ENCODE measurements around the gene CHADL. TPM values are rescaled to one million over a fixed set of nuclear protein-coding genes. Genes with fewer than 3 reads are reported as not detected.

CHADL gene
- total and polyA plus RNA-seq, 12 donors: 4.5 to 46.6 (median 10.6) TPM

DNA sequence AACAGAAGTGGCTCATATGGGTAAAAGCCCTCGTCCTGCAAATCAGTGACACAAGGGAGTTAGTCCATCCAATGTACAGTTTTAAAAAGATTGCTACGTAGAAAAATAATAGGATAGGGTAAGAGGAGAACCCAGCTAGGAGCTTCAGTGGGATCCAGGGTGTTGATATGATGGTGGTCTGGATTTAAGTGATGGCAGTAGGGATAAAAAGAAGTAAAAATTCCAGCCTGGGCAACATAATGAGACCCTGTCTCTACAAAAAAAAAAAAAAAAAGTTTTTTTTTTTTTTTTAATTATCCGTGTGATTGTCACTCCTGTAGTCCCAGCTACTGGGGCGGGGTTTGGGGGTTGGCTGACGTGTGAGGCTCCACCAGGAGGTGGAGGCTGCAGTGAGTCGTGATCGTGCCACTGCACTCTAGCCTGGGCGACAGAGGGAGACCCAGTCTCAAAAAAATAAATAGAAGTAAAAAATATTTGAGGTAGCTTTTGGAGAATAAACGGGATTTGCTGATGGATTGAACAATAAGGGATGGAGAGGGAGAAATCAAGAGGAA lies 42.6 kb downstream of the CHADL start:
- Histone ChIP-seq H3K27me3 (no peaks in the 10 kb centered on the region), H3K9me3 (no peaks in the 10 kb centered on the region), H3K4me1 (peaks cover 5 to 19% (median 17%) of the 10 kb centered on the region in 9 donors), H3K36me3 (no peaks in the 10 kb centered on the region), H3K4me3 (peak overlapping the region; percentile 70 to 89 (median 85)), H3K27ac (peak overlapping the region in 6 of 10 donors; percentile 43 to 75 (median 56))
- intact Hi-C loops (cut with DNase I): loop anchor here in 3 of 10 donors (5.0 to 10.0 kb wide), 5 partner anchors 34 to 167 kb away; partner anchors contain the start of gene RANGAP1 (in 2 of the 3)
- peak in 1 of 2 donors; percentile 45 for DNase-seq
- WGBS, 2 donors: 4% methylated on average over 9 of the region's 9 CpGs
- TF ChIP-seq, protein P1, sequence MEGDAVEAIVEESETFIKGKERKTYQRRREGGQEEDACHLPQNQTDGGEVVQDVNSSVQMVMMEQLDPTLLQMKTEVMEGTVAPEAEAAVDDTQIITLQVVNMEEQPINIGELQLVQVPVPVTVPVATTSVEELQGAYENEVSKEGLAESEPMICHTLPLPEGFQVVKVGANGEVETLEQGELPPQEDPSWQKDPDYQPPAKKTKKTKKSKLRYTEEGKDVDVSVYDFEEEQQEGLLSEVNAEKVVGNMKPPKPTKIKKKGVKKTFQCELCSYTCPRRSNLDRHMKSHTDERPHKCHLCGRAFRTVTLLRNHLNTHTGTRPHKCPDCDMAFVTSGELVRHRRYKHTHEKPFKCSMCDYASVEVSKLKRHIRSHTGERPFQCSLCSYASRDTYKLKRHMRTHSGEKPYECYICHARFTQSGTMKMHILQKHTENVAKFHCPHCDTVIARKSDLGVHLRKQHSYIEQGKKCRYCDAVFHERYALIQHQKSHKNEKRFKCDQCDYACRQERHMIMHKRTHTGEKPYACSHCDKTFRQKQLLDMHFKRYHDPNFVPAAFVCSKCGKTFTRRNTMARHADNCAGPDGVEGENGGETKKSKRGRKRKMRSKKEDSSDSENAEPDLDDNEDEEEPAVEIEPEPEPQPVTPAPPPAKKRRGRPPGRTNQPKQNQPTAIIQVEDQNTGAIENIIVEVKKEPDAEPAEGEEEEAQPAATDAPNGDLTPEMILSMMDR (IDR thresholded peaks at IDR 0.05): peak in 3 of 9 donors; percentile 18 to 30 (median 30)
- peak in 6 of 8 donors; percentile 41 to 77 (median 61) for ATAC-seq

DNA sequence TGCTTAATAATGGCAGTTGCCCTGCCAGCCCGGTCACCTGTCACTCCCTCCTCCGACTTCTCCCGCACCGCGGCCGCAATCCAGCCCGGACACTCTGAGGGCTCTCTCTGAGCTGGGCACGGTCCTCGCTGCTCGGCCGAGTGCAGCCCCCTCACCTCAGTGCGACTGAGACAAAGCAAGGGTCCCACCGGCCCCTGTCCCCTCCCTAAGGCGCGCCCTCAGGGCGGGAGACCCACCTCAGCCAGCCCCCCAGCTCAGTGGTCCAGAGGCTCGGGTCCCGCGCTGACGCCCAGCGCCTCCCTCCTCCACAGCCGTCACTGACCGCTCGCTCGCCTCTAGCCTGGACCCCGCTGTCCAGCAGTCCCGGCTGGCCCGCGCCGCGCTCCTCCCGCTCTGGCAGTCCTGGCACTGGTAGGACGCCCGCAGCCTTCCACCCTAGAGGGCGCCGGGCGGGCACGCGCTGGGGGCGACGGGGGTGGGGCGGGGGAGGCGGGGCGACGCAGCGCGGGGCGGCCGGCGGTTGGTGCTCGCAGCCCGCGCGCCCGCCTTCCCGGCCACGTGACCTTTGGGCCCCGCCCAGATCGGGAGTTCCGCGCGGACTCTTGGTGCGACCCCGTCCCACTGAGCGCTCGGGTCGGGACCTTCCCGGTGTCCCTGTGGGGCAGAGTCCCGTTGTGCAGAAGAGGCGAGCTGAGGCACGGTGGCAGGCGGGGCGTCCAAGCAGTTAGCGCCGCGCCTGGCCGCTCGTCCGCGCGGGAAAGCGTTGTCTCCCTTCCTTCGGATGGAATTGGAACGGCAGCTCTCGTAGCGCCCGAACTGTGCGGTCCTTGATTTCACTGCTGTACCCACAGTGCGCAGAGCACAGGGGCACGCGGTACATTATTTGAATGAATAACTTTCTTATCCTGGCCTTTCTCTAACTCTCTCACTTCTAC lies 43.4 kb downstream of the CHADL start:
- no peaks in the 10 kb centered on the region for H3K9me3 ChIP-seq
- WGBS, 2 donors: 1% methylated on average over 85 to 91 of the region's 91 CpGs
- peak; percentile 95 to 97 (median 96) for ATAC-seq
- peaks cover 5 to 19% (median 17%) of the 10 kb centered on the region in 9 donors for H3K4me1 ChIP-seq
- peak overlapping the region; percentile 70 to 89 (median 85) for H3K4me3 ChIP-seq
- intact Hi-C loops (cut with DNase I): loop anchor here in 4 of 10 donors (2.0 to 10.0 kb wide), 6 partner anchors 35 to 167 kb away; partner anchors contain the start of gene RANGAP1 (in 2 of the 4)
- TF ChIP-seq, protein P1 (IDR thresholded peaks at IDR 0.05): peak in 5 of 9 donors; percentile 11 to 36 (median 21)
- peak; percentile 84 to 88 for DNase-seq
- peak overlapping the region in 8 of 10 donors; percentile 29 to 75 (median 54) for H3K27ac ChIP-seq
- no peaks in the 10 kb centered on the region for H3K36me3 ChIP-seq
- H3K27me3 ChIP-seq: no peaks in the 10 kb centered on the region

DNA sequence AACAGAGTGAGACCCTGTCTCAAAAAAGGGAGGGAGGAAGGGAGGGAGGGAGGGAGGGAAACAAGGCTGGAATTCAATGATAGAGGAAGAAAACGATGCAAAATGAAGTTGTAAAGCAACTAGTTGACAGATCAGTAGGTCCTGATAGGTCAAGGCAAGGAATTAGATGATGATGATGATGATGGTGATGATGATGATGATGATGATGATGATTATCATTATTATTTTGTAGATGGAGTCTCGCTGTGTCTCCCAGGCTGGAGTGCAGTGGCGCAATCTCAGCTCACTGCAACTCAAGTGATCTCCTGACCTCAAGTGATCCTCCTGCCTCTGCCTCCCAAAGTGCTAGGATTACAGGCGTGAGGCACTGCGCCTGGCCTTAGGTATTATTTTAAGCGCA lies 46.9 kb downstream of the CHADL start:
- Histone ChIP-seq H3K27me3 (no peaks in the 10 kb centered on the region), H3K36me3 (no peaks in the 10 kb centered on the region), H3K27ac (no peak overlapping the region), H3K9me3 (no peaks in the 10 kb centered on the region), H3K4me1 (peaks cover 5 to 18% (median 17%) of the 10 kb centered on the region in 9 donors), H3K4me3 (no peak overlapping the region)
- intact Hi-C loops (cut with DNase I): loop anchor here in 2 of 10 donors (10.0 kb wide), 2 partner anchors 91 to 171 kb away; partner anchors contain the start of gene RANGAP1 (in 1 of the 2)
- DNase-seq: no peak
- TF ChIP-seq, protein P1 (IDR thresholded peaks at IDR 0.05): no peak
- 93% methylated on average over 6 of the region's 6 CpGs for WGBS, 2 donors
- ATAC-seq: no peak

DNA sequence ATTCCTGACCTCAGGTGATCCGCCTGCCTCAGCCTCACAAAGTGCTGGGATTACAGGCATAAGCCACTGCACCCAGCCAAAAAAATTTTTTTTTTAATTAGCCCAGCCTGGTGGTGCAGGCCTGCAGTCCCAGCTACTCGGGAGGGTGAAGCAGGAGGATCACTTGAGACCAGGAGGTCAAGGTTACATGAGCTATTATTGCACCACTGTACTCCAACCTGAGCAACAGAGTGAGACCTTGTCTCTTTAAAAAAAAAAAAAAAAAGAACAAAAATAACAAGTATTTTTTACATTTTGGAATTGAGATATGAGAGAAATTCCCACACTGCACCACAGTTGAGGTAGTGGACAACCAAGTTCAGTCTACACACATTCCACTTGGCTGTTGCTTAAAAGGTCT lies 49.3 kb downstream of the CHADL start:
- Histone ChIP-seq H3K4me3 (no peak overlapping the region), H3K36me3 (no peaks in the 10 kb centered on the region), H3K9me3 (no peaks in the 10 kb centered on the region), H3K27me3 (no peaks in the 10 kb centered on the region), H3K4me1 (peaks cover 0 to under 1% (median 0%) of the 10 kb centered on the region in 9 donors), H3K27ac (no peak overlapping the region)
- TF ChIP-seq, protein P1 (IDR thresholded peaks at IDR 0.05): no peak
- 86 to 90% methylated on average over 2 of the region's 2 CpGs for whole genome bisulfite sequencing, 2 donors
- intact Hi-C loops (cut with DNase I): loop anchor here in 2 of 10 donors (10.0 kb wide), 2 partner anchors 93 to 173 kb away; partner anchors contain the start of gene RANGAP1 (in 1 of the 2)
- DNase-seq (no peak), ATAC-seq (no peak)

Data from heart right ventricle (tissue), 16 donors.